OCI-LY1 (cell line): ENCODE data around the gene CCNC.

Experiments
- H2AFZ ChIP-seq: fragments of 200-600 bp; sonication (generic), shearing (Covaris generic); 2 replicates; pipeline ENCODE4 v1.6.0; 2014; ENCODE audit warnings: antibody characterized with exemption, mild to moderate bottlenecking, low read length
- H3F3A ChIP-seq: fragments of 200-600 bp; sonication (generic), shearing (Covaris generic); 2 replicates; pipeline ENCODE4 v1.6.0; 2014; ENCODE audit warnings: mild to moderate bottlenecking, antibody characterized with exemption, low read length, moderate library complexity; ENCODE audit not compliant: insufficient read depth
- H3K27ac ChIP-seq: fragments of 200-600 bp; sonication (generic); 2 replicates; pipeline ENCODE4 v1.5.1; 2014; ENCODE audit warnings: low read length, mixed run types, mild to moderate bottlenecking, low read depth; ENCODE audit not compliant: poor library complexity, severe bottlenecking
- H3K27me3 ChIP-seq: fragments of 200-600 bp; sonication (generic); 2 replicates; pipeline ENCODE4 v1.6.0; 2014; ENCODE audit warnings: antibody characterized with exemption, mild to moderate bottlenecking, low read length, moderate library complexity; ENCODE audit not compliant: insufficient read depth
- H3K36me3 ChIP-seq: fragments of 200-600 bp; sonication (generic); 2 replicates; pipeline ENCODE4 v1.6.1; 2014; ENCODE audit warnings: mild to moderate bottlenecking, antibody characterized with exemption, low read length, moderate library complexity, mixed read lengths; ENCODE audit not compliant: insufficient read depth
- H3K4me1 ChIP-seq: fragments of 200-600 bp; sonication (generic); 2 replicates; pipeline ENCODE4 v1.5.1; 2014; ENCODE audit warnings: mild to moderate bottlenecking, low read length, moderate library complexity; ENCODE audit not compliant: insufficient read depth, severe bottlenecking
- H3K4me2 ChIP-seq: fragments of 200-600 bp; sonication (generic), shearing (Covaris generic); 2 replicates; pipeline ENCODE4 v1.6.1; 2014; ENCODE audit warnings: low read length
- H3K4me3 ChIP-seq: fragments of 200-600 bp; sonication (generic); 2 replicates; pipeline ENCODE4 v1.5.1; 2014; ENCODE audit warnings: low read length, low read depth, mild to moderate bottlenecking, mixed read lengths; ENCODE audit not compliant: poor library complexity, severe bottlenecking
- H3K79me2 ChIP-seq: fragments of 200-600 bp; shearing (Covaris generic); 2 replicates; pipeline ENCODE4 v1.6.1; 2016; ENCODE audit warnings: mixed run types, low read length, mixed read lengths; ENCODE audit not compliant: insufficient read depth
- H3K9ac ChIP-seq: fragments of 200-600 bp; sonication (generic), shearing (Covaris generic); 2 replicates; pipeline ENCODE4 v1.6.1; 2014; ENCODE audit warnings: mild to moderate bottlenecking, low read length, mixed read lengths
- H3K9me2 ChIP-seq: fragments of 200-600 bp; sonication (generic), shearing (Covaris generic); 2 replicates; pipeline ENCODE4 v1.6.1; 2014; ENCODE audit warnings: low read depth, mild to moderate bottlenecking, low read length, mixed read lengths
- H3K9me3 ChIP-seq: fragments of 200-600 bp; shearing (Covaris generic); 2 replicates; pipeline ENCODE4 v1.6.1; 2014; ENCODE audit warnings: low read length, mixed read lengths
- H4K20me1 ChIP-seq: fragments of 200-600 bp; sonication (generic), shearing (Covaris generic); 2 replicates; pipeline ENCODE4 v1.6.0; 2016; ENCODE audit warnings: mild to moderate bottlenecking, low read length; ENCODE audit not compliant: insufficient read depth
- CTCF ChIP-seq: fragments of 200-600 bp; sonication (generic), shearing (Covaris generic); IDR thresholded peaks from 2 replicates; pipeline ENCODE4 v1.5.1; 2017; ENCODE audit warnings: mild to moderate bottlenecking, antibody characterized with exemption, low read length, moderate library complexity, mixed read lengths
- EZH2 ChIP-seq: fragments of 200-600 bp; sonication (generic), shearing (Covaris generic); IDR thresholded peaks from 2 replicates; pipeline ENCODE4 v1.8.0; 2017; ENCODE audit warnings: borderline replicate concordance, mixed run types, mild to moderate bottlenecking, antibody characterized with exemption, low read length, moderate library complexity, mixed read lengths

CCNC gene

GRCh38 chr6:99587792-99588191 lies 19.3 kb upstream of the CCNC start:
- peaks cover 5% of the 10 kb centered on the region; the same call in 1 of the 2 replicates for H3K27me3 ChIP-seq

GRCh38 chr6:99579781-99580180 lies 11.3 kb upstream of the CCNC start:
- Histone ChIP-seq H3K4me2 (no peak overlapping the region), H3K27ac (no peak overlapping the region), H3K9me2 (no peaks in the 10 kb centered on the region), H3K4me3 (no peak overlapping the region), H3K9me3 (no peaks in the 10 kb centered on the region), H3K27me3 (no peaks in the 10 kb centered on the region; the same call in 1 of the 2 replicates), H3K9ac (no peak overlapping the region), H2AFZ (no peak overlapping the region), H3K4me1 (no peaks in the 10 kb centered on the region), H4K20me1 (no peaks in the 10 kb centered on the region), H3K36me3 (no peaks in the 10 kb centered on the region), H3K79me2 (no peaks in the 10 kb centered on the region), H3F3A (no peaks in the 10 kb centered on the region)
- TF ChIP-seq CTCF, result no peak

More at GRCh38 chr6:99587792-99588191, 19.3 kb upstream of the CCNC start:
- no peak overlapping the region for H3K4me2 ChIP-seq
- no peak overlapping the region for H2AFZ ChIP-seq
- H3K4me3 ChIP-seq, result no peak overlapping the region
- no peak overlapping the region for H3K27ac ChIP-seq
- H3K9ac ChIP-seq, result no peak overlapping the region
- H3F3A ChIP-seq, result no peaks in the 10 kb centered on the region
- no peaks in the 10 kb centered on the region for H3K4me1 ChIP-seq
- H3K9me2 ChIP-seq, result no peaks in the 10 kb centered on the region
- no peaks in the 10 kb centered on the region for H4K20me1 ChIP-seq
- no peak for TF ChIP-seq CTCF
- no peak for TF ChIP-seq EZH2
- H3K9me3 ChIP-seq, result no peaks in the 10 kb centered on the region
- H3K79me2 ChIP-seq, result no peaks in the 10 kb centered on the region
- no peaks in the 10 kb centered on the region for H3K36me3 ChIP-seq

GRCh38 chr6:99575544-99576227 lies 7.2 kb upstream of the CCNC start:
- no peak overlapping the region for H3K27ac ChIP-seq
- no peaks in the 10 kb centered on the region for H4K20me1 ChIP-seq
- TF ChIP-seq EZH2 (no peak), CTCF (no peak)
- no peaks in the 10 kb centered on the region for H3K4me1 ChIP-seq
- H3K36me3 ChIP-seq, result no peaks in the 10 kb centered on the region
- no peak overlapping the region for H3K4me2 ChIP-seq
- H3K9me3 ChIP-seq, result no peaks in the 10 kb centered on the region
- H2AFZ ChIP-seq, result no peak overlapping the region
- no peak overlapping the region for H3K4me3 ChIP-seq
- H3K9me2 ChIP-seq, result no peaks in the 10 kb centered on the region
- H3K9ac ChIP-seq, result no peak overlapping the region
- H3K79me2 ChIP-seq, result no peaks in the 10 kb centered on the region
- no peaks in the 10 kb centered on the region; the same call in 1 of the 2 replicates for H3K27me3 ChIP-seq
- no peaks in the 10 kb centered on the region for H3F3A ChIP-seq
